ENCODE measurements around the gene KCNK18.
"Not testable (repeated sequence)": the region's sequence is repeated elsewhere in the genome, so short reads cannot be mapped to it uniquely, and the experiment has no call there.

The KCNK18 gene

GRCh38 chr10:117222552-117222951 lies 25.3 kb downstream of the KCNK18 start:
- FAIRE-seq (no peak), DNase-seq (ENCODE audit: insufficient read length, low spot score) (no peak)
- no peak for TF ChIP-seq CTCF (IDR thresholded peaks at IDR 0.05; ENCODE audit: insufficient read depth, missing control alignments)

- no peak for TF ChIP-seq CTCF (IDR thresholded peaks at IDR 0.05; ENCODE audit: insufficient read depth, missing control alignments)
- DNase-seq (ENCODE audit: insufficient read length, low spot score) (no peak), FAIRE-seq (no peak)
Observed at GRCh38 chr10:117222976-117223692, 25.8 kb downstream of the KCNK18 start.

- DNase-seq (ENCODE audit: insufficient read length, low spot score) = no peak
- no peak for FAIRE-seq
- TF ChIP-seq CTCF (IDR thresholded peaks at IDR 0.05; ENCODE audit: insufficient read depth, missing control alignments) = no peak
Observed at GRCh38 chr10:117223693-117224430, 26.6 kb downstream of the KCNK18 start.

GRCh38 chr10:117224881-117225280 lies 27.6 kb downstream of the KCNK18 start:
- DNase-seq (ENCODE audit: insufficient read length, low spot score) = no peak
- FAIRE-seq = no peak
- no peak for TF ChIP-seq CTCF (IDR thresholded peaks at IDR 0.05; ENCODE audit: insufficient read depth, missing control alignments)

- DNase-seq (ENCODE audit: insufficient read length, low spot score) (no peak), FAIRE-seq (no peak)
- TF ChIP-seq CTCF (IDR thresholded peaks at IDR 0.05; ENCODE audit: insufficient read depth, missing control alignments) = peak; percentile 51
Observed at GRCh38 chr10:117226813-117227451, 29.6 kb downstream of the KCNK18 start.

GRCh38 chr10:117228210-117228609 lies 30.9 kb downstream of the KCNK18 start:
- FAIRE-seq (no peak), DNase-seq (ENCODE audit: insufficient read length, low spot score) (no peak)
- TF ChIP-seq CTCF (IDR thresholded peaks at IDR 0.05; ENCODE audit: insufficient read depth, missing control alignments) = no peak

GRCh38 chr10:117230107-117230506 lies 32.8 kb downstream of the KCNK18 start:
- FAIRE-seq; DNase-seq (ENCODE audit: insufficient read length, low spot score): not testable (repeated sequence)
